GM19452 (cell line): ENCODE data around the gene TIAM1.

Experiments used
- ATAC-seq: cut with Tn5 transposase; IDR thresholded peaks from one replicate; pipeline ENCODE4 v1.9.1; 2021; ENCODE audit not compliant: unreplicated experiment

The TIAM1 gene

GRCh38 chr21:31092832-31093625 is 251.0 kb downstream of the TIAM1 start:
- no peak for ATAC-seq

DNA sequence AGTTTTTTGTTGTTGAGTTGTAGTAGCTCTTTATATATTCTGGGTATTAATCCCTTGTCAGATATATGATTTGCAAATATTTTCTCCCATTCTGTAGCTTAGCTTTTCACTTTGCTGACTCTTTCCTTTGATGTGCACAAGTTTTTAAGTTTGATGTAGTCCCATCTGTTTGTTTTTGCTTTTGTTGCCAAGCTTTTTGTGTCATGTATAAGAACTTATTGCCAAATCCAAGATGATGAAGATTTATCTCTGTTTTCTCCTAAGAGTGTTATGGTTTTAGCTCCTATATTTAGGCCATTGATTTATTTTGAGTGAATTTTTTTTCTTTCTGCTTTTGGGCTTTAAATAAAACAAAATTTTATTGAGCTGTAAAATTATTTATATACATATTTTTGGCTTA is 253.7 kb downstream of the TIAM1 start:
- ATAC-seq: no peak

GRCh38 chr21:31088474-31088751 is 255.6 kb downstream of the TIAM1 start:
- ATAC-seq: no peak

DNA sequence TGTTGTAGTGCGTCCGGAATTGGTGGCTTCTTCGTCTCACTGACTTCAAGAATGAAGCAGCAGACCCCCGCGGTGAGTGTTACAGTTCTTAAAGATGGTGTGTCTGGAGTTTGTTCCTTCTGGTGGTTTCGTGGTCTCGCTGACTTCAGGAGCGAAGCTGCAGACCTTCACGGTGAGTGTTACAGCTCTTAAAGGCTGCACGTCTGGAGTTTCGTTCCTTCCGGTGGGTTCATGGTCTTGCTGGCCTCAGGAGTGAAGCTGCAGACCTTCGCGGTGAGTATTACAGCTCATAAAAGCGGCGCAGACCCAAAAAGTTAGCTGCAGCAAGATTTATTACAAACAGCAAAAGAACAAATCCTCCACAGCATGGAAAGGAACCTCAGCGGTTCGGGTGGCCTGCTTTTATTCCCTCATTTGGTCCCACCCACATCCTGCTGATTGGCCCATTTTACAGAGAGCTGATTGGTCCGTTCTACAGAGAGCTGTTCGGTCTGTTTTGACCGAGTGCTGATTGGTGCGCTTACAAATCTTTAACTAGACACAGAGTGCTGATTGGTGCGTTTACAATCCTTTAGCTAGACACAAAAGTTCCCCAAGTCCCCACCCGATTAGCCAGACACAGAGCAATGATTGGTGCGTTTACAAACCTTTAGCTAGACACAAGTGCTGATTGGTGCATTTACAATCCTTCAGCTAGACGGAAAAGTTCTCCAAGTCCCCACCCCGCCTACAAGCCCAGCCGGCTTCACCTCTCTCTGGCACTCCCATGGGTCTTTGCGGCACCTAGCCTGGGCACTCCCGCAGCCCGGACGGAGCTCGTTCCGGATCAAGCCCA is 256.2 kb downstream of the TIAM1 start:
- no peak for ATAC-seq

- no peak for ATAC-seq
These were observed 259.4 kb downstream of the TIAM1 start for GRCh38 chr21:31084689-31085088.

DNA sequence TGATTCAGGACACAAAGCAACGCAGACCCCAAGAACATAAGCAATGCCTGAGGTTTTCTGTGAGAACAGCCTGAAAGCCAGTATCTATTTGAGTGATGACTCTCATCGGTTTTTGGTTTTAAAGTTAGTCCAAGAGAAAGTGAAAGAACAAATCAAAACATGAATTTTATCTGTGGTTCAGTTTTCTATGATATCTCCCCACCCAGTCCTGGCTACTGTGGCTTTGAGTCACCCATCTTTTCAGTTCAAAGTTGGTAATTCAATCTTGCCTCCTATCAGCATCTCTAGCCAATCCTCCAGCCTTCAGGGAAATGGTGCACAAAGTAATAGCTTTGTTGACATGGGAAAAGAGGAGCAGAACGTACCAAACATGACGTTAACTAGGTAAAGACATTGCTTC is 265.3 kb downstream of the TIAM1 start:
- ATAC-seq: no peak

GRCh38 chr21:31078216-31078615 is 265.8 kb downstream of the TIAM1 start:
- no peak for ATAC-seq

DNA sequence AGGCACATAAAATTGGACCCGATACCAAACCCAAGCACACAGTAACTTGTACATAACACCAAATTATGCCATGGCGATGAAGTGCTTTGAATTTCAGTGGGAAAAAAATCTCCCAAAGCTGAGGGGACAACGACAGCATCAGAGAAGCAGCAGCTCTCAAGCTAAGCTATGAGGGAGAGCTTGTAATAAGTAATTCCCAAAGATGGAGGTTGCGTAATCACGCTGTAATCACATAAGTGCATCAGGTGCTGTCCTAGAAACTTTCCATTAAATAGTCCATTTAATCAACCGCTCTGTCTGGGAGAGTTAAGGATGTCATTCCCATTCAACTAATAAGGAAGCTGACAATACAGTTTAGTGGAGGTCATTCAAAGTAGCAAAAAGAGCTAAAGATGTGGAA is 268.2 kb downstream of the TIAM1 start:
- no peak for ATAC-seq

DNA sequence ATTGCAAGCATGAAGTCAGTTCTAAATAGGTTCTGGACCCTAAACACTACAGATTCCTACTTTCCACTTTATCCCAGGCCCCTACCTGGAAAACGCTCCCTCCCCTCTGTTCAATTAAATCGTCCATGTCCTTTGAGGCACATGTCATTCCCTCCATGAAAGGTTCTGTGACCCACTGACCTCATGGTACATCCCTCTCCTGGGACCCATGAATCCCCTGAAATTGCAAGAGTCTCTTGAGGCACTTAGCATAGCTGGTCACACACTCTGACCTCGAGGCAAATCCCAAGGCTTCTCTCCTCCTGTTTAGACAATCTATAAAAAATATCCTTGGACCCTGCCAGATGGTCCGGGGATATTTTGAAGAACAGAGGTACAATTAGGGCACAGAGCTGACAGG is 271.5 kb downstream of the TIAM1 start:
- no peak for ATAC-seq
